ENCODE results near the gene C2orf68. TPM values are rescaled to one million over a fixed set of nuclear protein-coding genes. Genes with fewer than 3 reads are reported as not detected.

Gene C2orf68
- total and polyA plus RNA-seq, 2 of the 13 experiments (the other 11 are each of a cell fraction or from before 2014, with no cell fraction given) = 47.1 to 77.4 TPM

DNA sequence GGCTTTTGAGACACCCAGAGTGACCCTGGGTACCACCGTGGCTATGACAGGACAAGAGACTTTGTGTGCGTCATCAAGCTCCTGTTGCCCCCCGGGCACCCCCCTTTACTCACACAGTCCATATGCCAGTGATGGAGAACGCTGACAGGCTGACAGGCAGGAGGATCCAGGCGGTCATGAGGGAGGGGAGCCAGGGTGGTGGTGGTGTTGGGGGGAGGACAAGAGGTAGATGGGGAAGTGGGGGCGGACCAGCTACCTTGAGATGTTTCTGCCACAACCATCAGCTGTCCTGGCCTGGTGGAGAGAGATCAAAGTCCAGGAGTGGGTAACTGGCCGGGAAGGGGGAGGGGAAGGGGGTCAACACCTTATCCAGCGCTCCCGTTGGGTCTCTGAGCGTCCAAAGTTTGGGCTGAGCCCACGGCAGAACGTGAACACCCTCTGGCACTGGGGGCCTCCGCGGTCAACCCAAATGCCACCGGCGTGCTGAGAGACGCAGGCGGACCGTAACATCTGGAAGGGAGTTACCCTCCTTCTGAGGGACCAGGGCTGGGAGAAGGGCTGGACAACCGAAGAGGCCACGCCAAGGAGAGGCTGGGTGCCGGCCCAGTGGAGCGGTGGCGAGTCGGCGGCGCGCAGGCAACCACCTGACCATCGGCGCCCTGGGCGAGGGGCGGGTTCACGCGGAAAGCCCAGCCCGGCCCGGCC, 9.9 kb downstream of the C2orf68 start:
- H3K9ac ChIP-seq (ENCODE audit: insufficient read depth, low read depth, low read length) = peak overlapping the region; percentile 94
- peaks cover 85% of the 10 kb centered on the region for H3K4me1 ChIP-seq (ENCODE audit: insufficient read depth, low read length)
- peaks cover 7 to 33% of the 10 kb centered on the region in 2 experiments for H3K36me3 ChIP-seq (replicated peaks in 1 of 2; ENCODE audit: control insufficient read depth in 1 of 2, insufficient read depth in 2 of 2, low read length in 2 of 2)
- no peak overlapping the region for H2AFZ ChIP-seq (ENCODE audit: low read length)
- POLR2A ChIA-PET = interaction anchor here (0.8 to 25.9 kb wide), 12 partner anchors 4 to 248 kb away, joined by 3 to 795 read pairs (median 24); partner anchors contain the start of genes C2orf68, ELMOD3, GGCX and MAT2A
- no TSS peak for BruUV-seq (replicated peaks)
- peak overlapping the region; percentile 80 for H3K27ac ChIP-seq (ENCODE audit: extremely low read length, insufficient read depth, low read length)
- ATAC-seq (peak; percentile 49), DNase-seq (ENCODE audit: low spot score) (peak; percentile 61), FAIRE-seq (no peak)
- intact Hi-C loops (cut with micrococcal nuclease; ENCODE audit: unreplicated experiment) (loop anchor here (1.0 kb wide), 3 partner anchors 17 to 41 kb away; partner anchors contain the start of genes GGCX and VAMP8), in situ Hi-C loops (cut with HindIII; ENCODE audit: extremely low pct_ligation_motif_present, low pct_unique_long_range_greater_than_20kb) (no loop called here)
- 3% methylated on average over 14 of the region's 36 CpGs for WGBS (ENCODE audit: low lambda C conversion rate)
- no peaks in the 10 kb centered on the region for H4K20me1 ChIP-seq (ENCODE audit: insufficient read depth, low read length)
- H3K4me3 ChIP-seq (replicated peaks in 1 of 3; ENCODE audit: insufficient read depth in 1 of 3, low read depth in 2 of 3, low read length in 3 of 3) = peak overlapping the region; percentile 84 to 98 (median 91)
- CTCF ChIA-PET (ENCODE audit: low intra/inter-chr PET ratio, low total read pairs) = no interaction called here
- no peaks in the 10 kb centered on the region for H3K9me3 ChIP-seq (ENCODE audit: low read length)
- H3K4me2 ChIP-seq (ENCODE audit: low read depth, low read length) = peak overlapping the region; percentile 93
- peaks cover 48% of the 10 kb centered on the region for H3K79me2 ChIP-seq (ENCODE audit: insufficient read depth, low read length)
- no peaks in the 10 kb centered on the region; a peak in 1 of 5 replicates for H3K27me3 ChIP-seq (ENCODE audit: control insufficient read depth in 1 of 2, insufficient read depth in 2 of 2, low read length in 2 of 2)
- TF ChIP-seq DMAP1 (CRISPR knock-in tag; IDR thresholded peaks at IDR 0.05) (peak; percentile 16; the same call in 1 of the 2 replicates), TEAD3 (CRISPR knock-in tag; optimal IDR thresholded peaks at IDR 0.05; ENCODE audit: borderline replicate concordance) (peak; percentile 63), KDM2A (CRISPR knock-in tag; IDR thresholded peaks at IDR 0.05; ENCODE audit: borderline replicate concordance, low read depth) (peak; percentile 64; the same call in 1 of the 2 replicates), ZNF264 (CRISPR knock-in tag; IDR thresholded peaks at IDR 0.05) (no peak), RCOR2 (CRISPR knock-in tag; IDR thresholded peaks at IDR 0.05) (no peak), ZNF816 (CRISPR knock-in tag; IDR thresholded peaks at IDR 0.05; ENCODE audit: borderline replicate concordance) (no peak), TBX2 (CRISPR knock-in tag; IDR thresholded peaks at IDR 0.05; ENCODE audit: borderline replicate concordance) (0 out of 2 replicates have a peak, but pooled peaks have one; percentile 43), ZNF589 (CRISPR knock-in tag; conservative IDR thresholded peaks at IDR 0.05) (no peak), SATB2 (CRISPR knock-in tag; IDR thresholded peaks at IDR 0.05) (no peak), HHEX (CRISPR knock-in tag; IDR thresholded peaks at IDR 0.05) (no peak), JDP2 (CRISPR knock-in tag; IDR thresholded peaks at IDR 0.05; ENCODE audit: borderline replicate concordance) (no peak), RBFOX2 (IDR thresholded peaks at IDR 0.05; ENCODE audit: low read depth, low read length) (no peak), TAF1 (CRISPR knock-in tag; IDR thresholded peaks at IDR 0.05) (peak; percentile 5; the same call in 1 of the 2 replicates), ZNF550 (CRISPR knock-in tag; IDR thresholded peaks at IDR 0.05; ENCODE audit: borderline replicate concordance) (no peak), ZNF562 (CRISPR knock-in tag; IDR thresholded peaks at IDR 0.05; ENCODE audit: borderline replicate concordance) (no peak), SNAPC2 (CRISPR knock-in tag; IDR thresholded peaks at IDR 0.05) (no peak)
- TF ChIP-seq, protein P1, sequence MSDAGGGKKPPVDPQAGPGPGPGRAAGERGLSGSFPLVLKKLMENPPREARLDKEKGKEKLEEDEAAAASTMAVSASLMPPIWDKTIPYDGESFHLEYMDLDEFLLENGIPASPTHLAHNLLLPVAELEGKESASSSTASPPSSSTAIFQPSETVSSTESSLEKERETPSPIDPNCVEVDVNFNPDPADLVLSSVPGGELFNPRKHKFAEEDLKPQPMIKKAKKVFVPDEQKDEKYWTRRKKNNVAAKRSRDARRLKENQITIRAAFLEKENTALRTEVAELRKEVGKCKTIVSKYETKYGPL (CRISPR knock-in tag; IDR thresholded peaks at IDR 0.05) = no peak
- TF ChIP-seq, protein P2, sequence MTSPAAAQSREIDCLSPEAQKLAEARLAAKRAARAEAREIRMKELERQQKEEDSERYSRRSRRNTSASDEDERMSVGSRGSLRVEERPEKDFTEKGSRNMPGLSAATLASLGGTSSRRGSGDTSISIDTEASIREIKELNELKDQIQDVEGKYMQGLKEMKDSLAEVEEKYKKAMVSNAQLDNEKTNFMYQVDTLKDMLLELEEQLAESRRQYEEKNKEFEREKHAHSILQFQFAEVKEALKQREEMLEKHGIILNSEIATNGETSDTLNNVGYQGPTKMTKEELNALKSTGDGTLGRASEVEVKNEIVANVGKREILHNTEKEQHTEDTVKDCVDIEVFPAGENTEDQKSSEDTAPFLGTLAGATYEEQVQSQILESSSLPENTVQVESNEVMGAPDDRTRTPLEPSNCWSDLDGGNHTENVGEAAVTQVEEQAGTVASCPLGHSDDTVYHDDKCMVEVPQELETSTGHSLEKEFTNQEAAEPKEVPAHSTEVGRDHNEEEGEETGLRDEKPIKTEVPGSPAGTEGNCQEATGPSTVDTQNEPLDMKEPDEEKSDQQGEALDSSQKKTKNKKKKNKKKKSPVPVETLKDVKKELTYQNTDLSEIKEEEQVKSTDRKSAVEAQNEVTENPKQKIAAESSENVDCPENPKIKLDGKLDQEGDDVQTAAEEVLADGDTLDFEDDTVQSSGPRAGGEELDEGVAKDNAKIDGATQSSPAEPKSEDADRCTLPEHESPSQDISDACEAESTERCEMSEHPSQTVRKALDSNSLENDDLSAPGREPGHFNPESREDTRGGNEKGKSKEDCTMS (CRISPR knock-in tag; conservative IDR thresholded peaks at IDR 0.05) = no peak
- TF ChIP-seq, protein P3, sequence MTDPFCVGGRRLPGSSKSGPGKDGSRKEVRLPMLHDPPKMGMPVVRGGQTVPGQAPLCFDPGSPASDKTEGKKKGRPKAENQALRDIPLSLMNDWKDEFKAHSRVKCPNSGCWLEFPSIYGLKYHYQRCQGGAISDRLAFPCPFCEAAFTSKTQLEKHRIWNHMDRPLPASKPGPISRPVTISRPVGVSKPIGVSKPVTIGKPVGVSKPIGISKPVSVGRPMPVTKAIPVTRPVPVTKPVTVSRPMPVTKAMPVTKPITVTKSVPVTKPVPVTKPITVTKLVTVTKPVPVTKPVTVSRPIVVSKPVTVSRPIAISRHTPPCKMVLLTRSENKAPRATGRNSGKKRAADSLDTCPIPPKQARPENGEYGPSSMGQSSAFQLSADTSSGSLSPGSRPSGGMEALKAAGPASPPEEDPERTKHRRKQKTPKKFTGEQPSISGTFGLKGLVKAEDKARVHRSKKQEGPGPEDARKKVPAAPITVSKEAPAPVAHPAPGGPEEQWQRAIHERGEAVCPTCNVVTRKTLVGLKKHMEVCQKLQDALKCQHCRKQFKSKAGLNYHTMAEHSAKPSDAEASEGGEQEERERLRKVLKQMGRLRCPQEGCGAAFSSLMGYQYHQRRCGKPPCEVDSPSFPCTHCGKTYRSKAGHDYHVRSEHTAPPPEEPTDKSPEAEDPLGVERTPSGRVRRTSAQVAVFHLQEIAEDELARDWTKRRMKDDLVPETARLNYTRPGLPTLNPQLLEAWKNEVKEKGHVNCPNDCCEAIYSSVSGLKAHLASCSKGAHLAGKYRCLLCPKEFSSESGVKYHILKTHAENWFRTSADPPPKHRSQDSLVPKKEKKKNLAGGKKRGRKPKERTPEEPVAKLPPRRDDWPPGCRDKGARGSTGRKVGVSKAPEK (CRISPR knock-in tag; IDR thresholded peaks at IDR 0.05; ENCODE audit: borderline replicate concordance) = no peak
